Left cardiac atrium (tissue), 4 donors: ENCODE results near the gene PLXNA3. TPM values are rescaled to one million over a fixed set of nuclear protein-coding genes. Genes with fewer than 3 reads are reported as not detected.

Source experiments
- ATAC-seq, 2 donors: fragments of 200-7000 bp; cut with Tn5 transposase; one replicate each; pipeline ENCODE4 v1.9.1; 2020; ENCODE audit warnings: mild to moderate bottlenecking in 2 of 2, moderate library complexity in 2 of 2
- DNase-seq: peaks from one replicate; pipeline ENCODE4 v3.0.0-alpha.2; 2020
- intact Hi-C, 2 donors: fragments of 100-400 bp; cut with DNase I; formaldehyde crosslinking; loops; one replicate each; pipeline versions ENCODE4 v1.14.1 to v1.15.1; 2022 to 2023
- total RNA-seq, 2 donors: library from RNA; stranded (reverse); fragmentation: NEBNext Ultra II Directional; extraction: Animal tissue kit (Norgen Biotek cat#: 25700); gene quantifications; one replicate each; pipeline ENCODE4 v1.2.1, GENCODE V29; 2021
- donor health status: DM: no; HTN: yes; CAD: no.
- donor health status: DM: no; HTN: yes; CAD: no; lungs with severe emphysema.
- donor health status: DM: yes; HTN: yes; CAD: no.
- donor health status: Dilated cardiomyopathy.

Gene PLXNA3
- total RNA-seq, 2 donors from 2014 or later: 24.0 to 28.1 TPM

- no peak for ATAC-seq
These were observed 8.5 kb upstream of the PLXNA3 start for GRCh38 chrX:154449618-154450017.

GRCh38 chrX:154450312-154450711, 7.8 kb upstream of the PLXNA3 start:
- DNase-seq: no peak
- intact Hi-C loops: no loop called here

More at GRCh38 chrX:154449618-154450017, 8.5 kb upstream of the PLXNA3 start:
- DNase-seq: no peak
- intact Hi-C loops: no loop called here

GRCh38 chrX:154452823-154453222, 5.3 kb upstream of the PLXNA3 start:
- DNase-seq: no peak
- peak in 1 of 2 donors; percentile 21 for ATAC-seq
- intact Hi-C loops: no loop called here

More at GRCh38 chrX:154450312-154450711, 7.8 kb upstream of the PLXNA3 start:
- no peak for ATAC-seq

- DNase-seq (no peak), ATAC-seq (peak; percentile 41 to 53)
- intact Hi-C loops: no loop called here
These were observed 478 bp upstream of the PLXNA3 start for GRCh38 chrX:154457491-154458115.

GRCh38 chrX:154458954-154459778, 1.1 kb downstream of the PLXNA3 start:
- DNase-seq (no peak), ATAC-seq (peak; percentile 77 to 84)
- intact Hi-C loops: no loop called here

- intact Hi-C loops: no loop called here
- DNase-seq (no peak), ATAC-seq (peak; percentile 16 to 44)
These were observed 1.8 kb downstream of the PLXNA3 start for GRCh38 chrX:154459832-154460231.

GRCh38 chrX:154460326-154460725, 2.2 kb downstream of the PLXNA3 start:
- ATAC-seq: no peak
- DNase-seq: no peak
- intact Hi-C loops: no loop called here

- intact Hi-C loops: no loop called here
- DNase-seq (no peak), ATAC-seq (no peak)
These were observed 4.3 kb downstream of the PLXNA3 start for GRCh38 chrX:154462396-154462795.

GRCh38 chrX:154463611-154464220, 5.6 kb downstream of the PLXNA3 start:
- intact Hi-C loops: no loop called here
- no peak for DNase-seq

GRCh38 chrX:154464806-154465365, 6.8 kb downstream of the PLXNA3 start:
- ATAC-seq (no peak), DNase-seq (no peak)
- intact Hi-C loops: no loop called here

More at GRCh38 chrX:154463611-154464220, 5.6 kb downstream of the PLXNA3 start:
- no peak for ATAC-seq

GRCh38 chrX:154465601-154466000, 7.5 kb downstream of the PLXNA3 start:
- intact Hi-C loops: no loop called here
- DNase-seq: peak; percentile 14
- ATAC-seq: no peak

GRCh38 chrX:154466036-154466435, 8.0 kb downstream of the PLXNA3 start:
- intact Hi-C loops: no loop called here
- no peak for ATAC-seq

GRCh38 chrX:154466907-154467306, 8.8 kb downstream of the PLXNA3 start:
- intact Hi-C loops: no loop called here
- ATAC-seq: no peak
- peak; percentile 15 for DNase-seq

More at GRCh38 chrX:154466036-154466435, 8.0 kb downstream of the PLXNA3 start:
- no peak for DNase-seq

GRCh38 chrX:154467556-154467955, 9.5 kb downstream of the PLXNA3 start:
- DNase-seq (peak; percentile 15), ATAC-seq (no peak)
- intact Hi-C loops: no loop called here

GRCh38 chrX:154468217-154468616, 10.1 kb downstream of the PLXNA3 start:
- DNase-seq (no peak), ATAC-seq (no peak)
- intact Hi-C loops: no loop called here

GRCh38 chrX:154469114-154469513, 11.0 kb downstream of the PLXNA3 start:
- ATAC-seq (no peak), DNase-seq (no peak)
- intact Hi-C loops: no loop called here

- no peak for DNase-seq
- ATAC-seq: no peak
- intact Hi-C loops: no loop called here
These were observed 11.8 kb downstream of the PLXNA3 start for GRCh38 chrX:154469880-154470279.

GRCh38 chrX:154470434-154470833, 12.4 kb downstream of the PLXNA3 start:
- intact Hi-C loops: no loop called here
- ATAC-seq (no peak), DNase-seq (no peak)

- intact Hi-C loops: no loop called here
- ATAC-seq (no peak), DNase-seq (no peak)
These were observed 13.0 kb downstream of the PLXNA3 start for GRCh38 chrX:154470914-154471568.
